Ishikawa (cell line): Measurements from ENCODE around the gene LRP5.

Experiments used
- EP300 ChIP-seq: IDR thresholded peaks from 2 replicates; pipeline ENCODE4 v1.6.1; 2012; ENCODE audit warnings: borderline replicate concordance
- FOXM1 ChIP-seq: IDR thresholded peaks from 2 replicates; pipeline ENCODE4 v1.6.1; 2012; ENCODE audit warnings: low read depth, borderline replicate concordance
- MAX ChIP-seq: IDR thresholded peaks from 2 replicates; pipeline ENCODE4 v1.6.1; 2012
- RAD21 ChIP-seq: IDR thresholded peaks from 2 replicates; pipeline ENCODE4 v1.6.1; 2012; ENCODE audit warnings: low read depth
- ZBTB7A ChIP-seq: IDR thresholded peaks from 2 replicates; pipeline ENCODE4 v1.6.1; 2012; ENCODE audit warnings: low read depth
- TF ChIP-seq, protein P1 (sequence below): IDR thresholded peaks from 2 replicates; pipeline ENCODE4 v1.6.1; 2012; ENCODE audit warnings: low read depth, mild to moderate bottlenecking

GRCh38 chr11:68386331-68386978 lies 74.1 kb downstream of the LRP5 start:
- TF ChIP-seq, protein P1, sequence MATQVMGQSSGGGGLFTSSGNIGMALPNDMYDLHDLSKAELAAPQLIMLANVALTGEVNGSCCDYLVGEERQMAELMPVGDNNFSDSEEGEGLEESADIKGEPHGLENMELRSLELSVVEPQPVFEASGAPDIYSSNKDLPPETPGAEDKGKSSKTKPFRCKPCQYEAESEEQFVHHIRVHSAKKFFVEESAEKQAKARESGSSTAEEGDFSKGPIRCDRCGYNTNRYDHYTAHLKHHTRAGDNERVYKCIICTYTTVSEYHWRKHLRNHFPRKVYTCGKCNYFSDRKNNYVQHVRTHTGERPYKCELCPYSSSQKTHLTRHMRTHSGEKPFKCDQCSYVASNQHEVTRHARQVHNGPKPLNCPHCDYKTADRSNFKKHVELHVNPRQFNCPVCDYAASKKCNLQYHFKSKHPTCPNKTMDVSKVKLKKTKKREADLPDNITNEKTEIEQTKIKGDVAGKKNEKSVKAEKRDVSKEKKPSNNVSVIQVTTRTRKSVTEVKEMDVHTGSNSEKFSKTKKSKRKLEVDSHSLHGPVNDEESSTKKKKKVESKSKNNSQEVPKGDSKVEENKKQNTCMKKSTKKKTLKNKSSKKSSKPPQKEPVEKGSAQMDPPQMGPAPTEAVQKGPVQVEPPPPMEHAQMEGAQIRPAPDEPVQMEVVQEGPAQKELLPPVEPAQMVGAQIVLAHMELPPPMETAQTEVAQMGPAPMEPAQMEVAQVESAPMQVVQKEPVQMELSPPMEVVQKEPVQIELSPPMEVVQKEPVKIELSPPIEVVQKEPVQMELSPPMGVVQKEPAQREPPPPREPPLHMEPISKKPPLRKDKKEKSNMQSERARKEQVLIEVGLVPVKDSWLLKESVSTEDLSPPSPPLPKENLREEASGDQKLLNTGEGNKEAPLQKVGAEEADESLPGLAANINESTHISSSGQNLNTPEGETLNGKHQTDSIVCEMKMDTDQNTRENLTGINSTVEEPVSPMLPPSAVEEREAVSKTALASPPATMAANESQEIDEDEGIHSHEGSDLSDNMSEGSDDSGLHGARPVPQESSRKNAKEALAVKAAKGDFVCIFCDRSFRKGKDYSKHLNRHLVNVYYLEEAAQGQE, result no peak
- TF ChIP-seq EP300, result no peak
- no peak for TF ChIP-seq MAX
- TF ChIP-seq ZBTB7A, result no peak
- no peak for TF ChIP-seq RAD21
- no peak for TF ChIP-seq FOXM1
